GM19438 (cell line): ENCODE measurements around the gene RAE1.
A peak's percentile ranks its signal among the peaks of the same experiment; 100 is the strongest.
"Not testable (repeated sequence)": the region's sequence is repeated elsewhere in the genome, so short reads cannot be mapped to it uniquely, and the experiment has no call there.

Experiments used
- ATAC-seq: cut with Tn5 transposase; IDR thresholded peaks from one replicate; pipeline ENCODE4 v1.9.1; 2021; ENCODE audit warnings: low read depth; ENCODE audit not compliant: unreplicated experiment

Gene RAE1

DNA sequence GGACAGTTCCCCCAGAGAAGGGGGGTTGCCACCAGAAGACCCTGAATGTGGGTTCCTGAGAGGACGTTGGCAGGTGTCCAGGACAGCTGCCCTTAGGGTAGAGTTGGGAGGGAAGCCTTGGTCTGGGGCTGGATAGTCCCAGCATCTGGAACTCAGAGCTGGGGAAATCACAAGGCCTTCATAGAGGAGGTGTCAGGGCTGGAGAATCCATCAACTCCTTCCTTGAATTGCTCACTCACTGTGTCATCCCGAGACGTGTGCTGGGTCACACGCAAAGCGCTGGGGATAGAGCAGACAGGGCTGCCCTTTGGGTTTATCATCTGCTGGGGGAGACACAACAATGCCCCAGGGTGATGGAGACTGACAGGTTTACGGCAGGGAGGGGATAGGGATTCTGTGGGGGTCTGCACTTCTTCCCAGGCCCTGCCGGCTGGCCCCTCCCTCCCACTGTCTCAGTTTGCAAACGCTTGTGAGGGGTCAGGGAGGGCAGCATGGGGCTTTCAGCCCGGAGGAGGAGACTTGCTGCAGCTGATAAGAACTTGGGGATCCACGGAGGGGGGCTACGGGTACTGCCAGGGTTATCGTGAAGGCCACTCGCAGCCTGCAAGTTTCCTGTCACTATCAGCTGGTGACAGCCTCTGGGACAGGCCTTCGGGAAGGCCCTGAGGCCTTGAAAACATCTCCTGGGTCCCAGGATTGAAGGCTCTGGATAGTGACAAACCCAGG, 58.8 kb downstream of the RAE1 start:
- ATAC-seq = no peak

- no peak for ATAC-seq
These were observed 59.4 kb downstream of the RAE1 start for GRCh38 chr20:57410398-57410920.

GRCh38 chr20:57410924-57411323, 59.9 kb downstream of the RAE1 start:
- ATAC-seq = no peak

- no peak for ATAC-seq
These were observed 60.6 kb downstream of the RAE1 start for GRCh38 chr20:57411406-57412283.

DNA sequence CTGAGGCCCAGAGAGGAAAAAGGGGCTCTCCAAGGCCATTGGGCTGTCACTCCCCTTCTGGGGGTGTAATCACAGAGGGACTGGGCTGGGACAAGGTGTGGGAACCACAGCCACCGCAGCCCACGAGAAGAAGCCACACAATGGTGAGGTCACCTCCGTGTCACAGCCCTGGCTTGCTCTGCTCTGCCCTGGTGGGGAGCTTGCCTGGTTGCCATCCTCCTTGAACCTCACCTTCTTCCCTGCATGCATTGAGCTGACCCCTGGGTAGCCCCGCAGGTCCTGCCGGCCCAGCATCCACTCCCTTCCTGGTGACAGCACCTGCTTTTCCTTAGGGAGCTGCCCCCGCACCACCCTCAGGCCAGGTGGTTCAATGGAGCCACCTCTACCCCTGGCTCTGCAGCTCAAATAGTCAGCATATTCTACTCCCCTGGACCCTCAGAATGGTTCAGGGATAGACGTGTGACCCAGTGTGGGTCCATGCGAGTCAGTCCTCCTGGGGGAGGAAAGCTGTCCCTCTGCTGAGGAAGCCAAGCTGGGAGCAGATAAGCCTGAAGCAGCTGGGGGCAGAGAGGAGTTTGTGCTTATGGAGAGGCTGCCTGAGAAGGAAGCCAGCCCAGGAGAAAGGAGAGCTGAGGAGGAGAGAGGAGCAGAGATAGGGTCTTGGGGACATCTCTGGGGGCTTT, 61.4 kb downstream of the RAE1 start:
- ATAC-seq = no peak

DNA sequence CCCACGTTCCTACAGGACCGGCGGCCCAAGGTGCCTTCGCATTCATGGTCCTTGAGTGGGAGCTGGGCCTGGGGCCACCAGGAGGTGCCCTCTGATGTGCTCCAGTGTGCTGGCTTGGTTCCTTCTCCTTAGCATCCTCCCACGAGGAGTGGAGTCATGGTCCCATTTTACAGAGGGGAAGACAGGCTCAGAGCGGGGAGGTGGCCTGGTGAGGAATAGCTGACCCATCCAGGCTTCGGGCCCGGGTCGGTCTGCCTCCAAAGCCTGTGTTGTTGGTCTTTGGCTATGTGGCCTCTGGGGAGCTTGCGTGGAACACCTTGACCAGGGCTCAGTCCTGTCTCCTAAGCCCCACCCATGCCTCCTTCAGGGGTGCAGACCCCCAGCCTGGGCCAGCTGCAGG, 62.9 kb downstream of the RAE1 start:
- no peak for ATAC-seq

DNA sequence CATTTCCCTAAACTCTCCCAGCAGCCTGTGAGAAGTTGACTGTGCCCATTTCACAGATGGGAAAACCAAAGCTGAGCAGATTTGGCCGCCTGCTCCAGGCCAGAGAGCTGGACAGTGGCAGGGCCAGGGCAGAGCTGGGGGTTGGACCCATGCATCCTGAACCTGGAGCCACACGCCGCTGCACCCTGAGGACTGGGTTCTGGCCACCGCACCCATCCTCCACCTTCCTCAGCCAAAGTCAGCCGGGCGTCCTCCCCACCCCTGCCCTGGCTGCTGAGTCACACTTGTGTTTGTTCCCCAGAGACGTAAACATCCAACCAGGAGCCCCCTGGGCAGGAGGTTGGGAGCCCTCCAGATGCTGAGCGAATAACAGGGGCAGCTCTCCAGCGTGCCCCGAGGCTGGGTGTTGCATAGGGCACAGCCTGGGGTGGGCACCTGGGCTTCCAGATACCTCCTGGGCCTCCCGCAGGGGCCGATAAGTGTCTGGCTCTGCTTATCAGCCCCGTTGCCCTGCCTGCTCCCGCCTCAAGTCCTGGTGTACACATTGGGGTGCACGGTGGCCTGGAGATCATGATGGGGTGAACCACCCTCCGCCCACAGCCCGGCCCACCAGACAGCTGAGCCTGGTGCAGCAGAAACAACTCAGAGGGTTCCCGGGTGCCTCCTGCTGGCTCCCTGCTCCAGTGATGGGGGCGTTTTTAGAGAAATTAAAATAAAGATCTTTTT, 64.0 kb downstream of the RAE1 start:
- no peak for ATAC-seq

- no peak for ATAC-seq
These were observed 64.7 kb downstream of the RAE1 start for GRCh38 chr20:57415771-57416170.

DNA sequence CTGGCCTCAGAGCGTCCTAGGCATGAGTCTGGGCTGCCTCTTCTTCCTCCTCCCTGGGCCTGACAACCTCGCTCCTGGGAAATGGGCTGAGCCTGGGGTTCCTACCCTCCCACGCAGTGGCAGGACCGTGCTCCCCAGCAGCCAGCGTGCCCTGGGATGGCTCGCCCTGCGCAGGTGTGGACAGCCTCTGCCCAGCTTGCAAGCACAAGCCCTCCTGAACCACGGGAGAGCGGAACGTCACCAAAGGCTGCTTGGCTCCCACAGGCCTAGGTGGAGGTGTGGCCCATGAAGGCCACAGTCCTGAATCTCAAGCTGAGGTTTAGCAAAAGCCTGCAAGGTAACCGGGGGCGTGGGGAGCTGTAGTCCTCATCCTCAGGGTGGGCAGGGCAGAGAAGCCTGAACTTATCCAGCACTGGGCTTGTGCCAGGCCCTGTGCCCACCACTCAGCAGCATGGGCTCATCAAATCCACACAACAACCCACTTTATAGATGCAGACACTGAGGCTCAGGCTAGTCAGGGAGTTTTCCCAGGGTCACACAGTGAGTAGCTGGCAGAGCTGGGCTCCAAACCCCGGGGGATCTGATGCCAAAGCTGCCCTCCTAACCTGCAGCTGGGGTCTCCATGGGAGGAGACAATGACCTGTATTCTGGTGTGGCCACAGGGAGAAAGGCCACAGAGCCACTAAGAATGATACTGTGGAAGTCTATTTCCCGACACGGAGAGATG, 65.4 kb downstream of the RAE1 start:
- ATAC-seq = no peak

GRCh38 chr20:57417051-57417689, 66.1 kb downstream of the RAE1 start:
- ATAC-seq = no peak

DNA sequence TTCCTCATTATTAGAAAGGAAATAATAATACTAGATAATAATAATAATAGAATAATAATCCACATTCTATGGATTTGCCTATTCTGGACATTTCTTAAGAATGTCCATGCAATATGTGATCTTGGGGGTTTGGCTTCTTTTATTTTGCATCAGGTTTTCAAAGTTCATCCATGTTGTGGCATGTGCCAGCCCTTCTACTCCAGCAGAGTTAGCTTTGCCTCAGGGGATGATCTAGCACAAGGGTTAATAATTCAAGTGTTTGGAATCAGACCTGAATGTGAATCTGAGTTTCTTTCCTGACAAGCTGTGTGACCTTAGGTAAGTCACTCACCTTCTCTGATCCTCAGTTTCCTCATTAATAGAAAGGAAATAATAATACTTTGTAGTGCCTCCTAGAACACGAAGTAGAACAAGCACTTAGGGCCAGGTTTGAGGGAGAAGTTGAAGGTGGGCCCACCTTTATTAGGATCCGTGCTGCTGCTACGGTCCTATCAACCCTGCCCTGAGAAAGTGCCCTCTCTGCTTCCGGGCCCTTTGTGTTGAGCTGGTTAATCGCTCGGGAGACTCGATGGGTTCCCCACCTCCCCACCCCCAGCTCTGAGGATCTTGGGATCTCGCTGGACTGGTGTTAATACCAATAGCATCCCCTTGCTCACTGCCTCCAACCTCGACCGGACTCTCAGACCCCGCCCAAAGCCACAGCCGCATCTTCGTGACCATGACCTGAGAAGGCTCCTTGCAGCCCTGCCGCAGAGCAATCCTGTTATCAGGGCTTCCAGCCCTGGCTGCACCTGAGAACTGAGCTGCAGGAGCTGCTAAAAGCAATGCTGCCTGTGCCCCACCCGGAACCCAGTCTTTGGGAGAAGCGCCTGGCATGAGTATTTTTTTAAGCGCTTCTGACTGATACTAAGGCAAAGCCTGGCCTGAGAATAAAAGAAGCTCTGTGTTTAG, 67.0 kb downstream of the RAE1 start:
- no peak for ATAC-seq

DNA sequence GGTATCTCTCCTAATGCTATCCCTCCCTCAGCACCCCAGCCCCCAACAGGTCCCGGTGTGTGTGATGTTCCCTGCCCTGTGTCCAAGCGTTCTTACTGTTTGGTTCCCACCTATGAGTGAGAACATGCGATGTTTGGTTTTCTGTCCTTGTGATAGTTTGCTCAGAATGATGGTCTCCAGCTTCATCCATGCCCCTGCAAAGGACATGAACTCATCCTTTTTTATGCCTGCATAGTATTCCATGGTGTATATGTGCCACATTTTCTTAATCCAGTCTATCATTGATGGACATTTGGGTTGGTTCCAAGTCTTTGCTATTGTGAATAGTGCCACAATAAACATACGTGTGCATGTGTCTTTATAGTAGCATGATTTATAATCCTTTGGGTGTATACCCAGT, 68.4 kb downstream of the RAE1 start:
- ATAC-seq = not testable (repeated sequence)

- no peak for ATAC-seq
These were observed 69.7 kb downstream of the RAE1 start for GRCh38 chr20:57420571-57421252.

GRCh38 chr20:57421253-57422220, 70.5 kb downstream of the RAE1 start:
- no peak for ATAC-seq

DNA sequence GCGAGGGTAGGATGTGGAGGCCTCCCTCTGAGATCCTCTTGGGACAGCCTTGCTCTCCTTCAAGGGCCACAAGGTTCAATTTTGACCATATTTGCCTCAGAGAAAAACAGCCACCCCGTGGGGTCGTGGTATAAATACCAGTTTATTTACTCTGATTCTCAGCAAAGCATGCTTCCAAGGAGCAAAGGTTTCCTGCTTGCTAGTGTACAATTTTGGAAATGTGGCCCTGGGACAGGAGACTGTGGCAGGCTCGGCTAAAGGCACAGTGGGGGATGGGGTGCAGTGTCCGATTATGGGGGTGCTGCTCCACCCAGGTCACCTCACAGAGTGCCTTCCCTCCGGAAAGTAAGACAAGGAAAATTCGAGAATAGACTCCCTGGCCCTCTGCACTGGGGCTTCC, 71.2 kb downstream of the RAE1 start:
- ATAC-seq = no peak

DNA sequence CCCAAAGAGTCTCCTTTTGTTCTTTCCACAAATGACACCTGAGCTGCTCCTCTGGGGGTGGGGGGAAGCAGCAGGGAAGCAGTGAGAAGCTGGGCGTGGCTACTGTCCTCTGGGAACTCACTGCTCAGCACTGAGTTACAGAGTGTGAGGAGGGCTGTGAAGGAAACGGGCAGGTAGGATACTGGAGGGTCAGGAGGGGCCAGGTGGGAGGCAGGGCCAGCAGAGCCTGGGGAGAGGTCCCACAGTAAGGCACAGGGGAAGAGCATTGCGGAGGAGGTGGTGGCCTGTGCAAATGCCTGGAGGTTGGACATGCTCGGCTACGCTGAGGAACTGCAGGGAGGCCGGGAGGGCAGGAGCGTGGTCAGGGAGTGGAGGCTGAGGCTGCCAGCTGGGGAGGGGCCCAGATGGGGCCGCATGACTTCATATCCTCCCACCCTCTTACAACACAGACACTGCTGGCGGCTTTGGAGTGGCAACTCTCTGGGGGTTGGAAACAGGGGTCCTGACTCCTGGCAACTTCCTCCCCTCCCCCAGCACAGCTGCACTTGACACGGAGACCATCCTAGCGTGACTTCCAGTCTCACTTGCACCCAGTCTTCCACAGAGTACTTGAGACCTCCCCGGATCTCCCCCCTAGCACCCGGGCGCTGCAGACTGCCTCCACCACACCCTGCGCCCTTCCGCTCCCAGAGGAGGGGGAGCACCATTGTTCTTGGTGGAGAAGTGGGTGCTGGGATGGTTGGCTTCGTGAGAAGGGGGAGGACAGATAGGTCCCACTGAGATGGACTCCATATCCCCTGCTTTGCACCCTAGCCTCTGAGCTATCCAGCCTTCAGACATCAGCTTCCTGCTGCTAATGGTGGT, 74.3 kb downstream of the RAE1 start:
- ATAC-seq = peak; percentile 45
